ENCODE data around the gene FOXI3.
"Not testable (repeated sequence)": the region's sequence is repeated elsewhere in the genome, so short reads cannot be mapped to it uniquely, and the experiment has no call there.

FOXI3 gene

DNA sequence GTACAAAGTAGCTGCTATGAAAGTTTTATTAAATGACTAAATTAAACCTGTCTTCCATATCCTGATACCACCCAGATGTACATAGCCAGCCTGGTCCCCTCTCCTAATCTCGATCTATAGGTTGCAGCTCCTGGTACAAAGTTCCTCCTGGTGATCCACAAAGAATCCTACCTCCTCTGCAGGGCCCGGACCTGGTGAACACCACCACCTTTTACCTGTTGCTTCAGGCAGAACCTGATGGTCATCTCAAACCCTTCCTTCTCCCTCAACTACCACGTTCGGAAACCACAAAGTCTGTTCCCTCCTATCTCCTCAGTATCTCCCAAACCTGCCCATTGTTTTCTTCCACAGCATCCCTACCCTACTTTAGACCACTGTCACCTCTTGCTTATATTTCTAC lies 15.5 kb downstream of the FOXI3 start:
- DNase-seq, result no peak

- no peak for DNase-seq
Measured at GRCh38 chr2:88429929-88430328, 22.6 kb downstream of the FOXI3 start.

DNA sequence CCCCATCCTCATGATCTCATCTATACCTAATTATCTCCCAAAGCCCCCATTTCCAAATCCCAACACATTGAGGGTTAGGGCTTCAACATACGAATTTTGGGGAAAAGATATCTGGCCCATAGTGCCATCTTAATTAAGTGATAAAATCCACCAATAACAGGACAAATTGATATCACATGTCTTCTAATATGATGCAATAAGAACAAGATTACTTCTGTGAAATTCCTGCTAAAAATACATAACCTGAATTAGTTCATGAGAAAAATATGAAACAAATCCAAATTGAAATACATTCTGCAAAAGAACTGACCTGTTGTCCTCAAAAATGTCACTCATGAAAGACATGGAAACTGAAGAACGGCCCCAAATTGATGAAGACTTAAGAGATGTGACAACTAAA lies 28.8 kb downstream of the FOXI3 start:
- DNase-seq, result no peak

GRCh38 chr2:88419051-88419450 lies 33.4 kb downstream of the FOXI3 start:
- DNase-seq, result not testable (repeated sequence)

DNA sequence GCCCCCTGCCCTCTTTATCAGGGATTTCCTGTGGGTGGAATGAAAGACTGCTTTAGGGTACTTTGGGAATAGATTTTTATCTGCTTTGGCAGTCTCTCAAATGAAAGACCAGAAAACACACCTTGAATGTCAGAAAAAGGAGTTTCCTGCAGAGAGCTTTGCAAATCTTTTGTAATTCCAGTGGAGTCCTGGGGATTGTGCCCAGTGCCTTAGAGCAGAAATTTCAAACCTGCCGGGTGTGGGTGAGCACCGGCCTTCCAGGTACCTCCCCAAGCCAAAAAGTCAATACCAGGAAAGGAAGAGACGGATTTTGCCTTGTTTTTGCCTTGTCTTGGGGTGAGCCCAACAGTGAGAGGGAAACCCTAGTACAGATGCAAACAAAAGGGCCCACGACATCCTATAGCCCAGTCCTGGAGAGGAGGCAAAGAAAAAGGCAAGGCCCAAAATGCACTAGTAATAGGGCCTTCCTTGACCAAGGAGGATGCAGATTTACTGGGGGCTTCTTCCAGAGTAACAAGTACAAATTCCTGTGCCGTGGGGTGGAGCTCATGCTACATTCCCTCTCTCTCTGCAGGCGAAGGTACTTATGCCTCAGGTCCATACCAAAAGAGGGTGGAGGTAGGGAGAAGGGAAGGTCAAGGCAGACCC lies 36.4 kb downstream of the FOXI3 start:
- no peak for DNase-seq

- not testable (repeated sequence) for DNase-seq
Measured at GRCh38 chr2:88408870-88409269, 43.6 kb downstream of the FOXI3 start.

DNA sequence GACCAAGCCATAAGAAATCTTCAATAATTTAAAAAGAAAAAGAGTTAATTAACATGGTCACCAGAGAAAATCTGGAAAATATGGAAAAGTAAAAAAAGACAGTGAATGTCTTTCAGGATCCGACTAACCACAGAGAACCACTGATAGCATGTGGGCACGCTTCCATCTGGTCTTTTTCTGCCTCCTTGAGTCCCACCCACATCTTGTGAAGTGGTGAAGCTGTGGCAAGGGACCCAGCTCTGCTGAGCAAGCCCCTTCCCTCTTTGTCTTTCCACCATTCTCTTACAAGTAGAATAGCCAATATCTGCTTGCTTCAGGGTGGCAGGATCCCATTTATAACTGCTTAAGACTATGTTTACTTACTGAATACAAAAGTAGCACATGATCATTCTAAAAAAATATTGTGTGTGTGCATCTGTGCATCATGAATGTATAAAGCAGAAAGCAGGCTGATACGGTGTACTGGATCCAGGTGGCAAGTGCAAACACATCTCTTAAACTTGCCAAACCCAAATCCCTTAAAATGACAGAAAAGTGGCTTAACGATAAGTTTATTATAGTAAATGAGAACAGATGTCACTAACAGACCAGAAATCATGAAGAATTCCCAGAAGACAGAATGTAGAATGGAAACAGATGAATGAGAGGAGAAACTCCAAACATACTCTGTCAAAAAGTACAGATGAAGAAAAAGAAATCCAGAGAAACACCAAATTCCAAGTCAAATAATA lies 52.3 kb downstream of the FOXI3 start:
- no peak for DNase-seq

GRCh38 chr2:88398180-88398579 lies 54.3 kb downstream of the FOXI3 start:
- DNase-seq, result no peak
